GM20431 (cell line): ENCODE data around the gene LINC00237.

Source experiments
- in situ Hi-C: fragments of 300-500 bp; cut with MseI, MboI; formaldehyde crosslinking; loops from one replicate; pipeline ENCODE4 v1.15.0; 2020; ENCODE audit warnings: low sequenced_read_pairs; ENCODE audit not compliant: unreplicated experiment

The LINC00237 gene

GRCh38 chr20:21101932-21102575 is 4.1 kb downstream of the LINC00237 start:
- in situ Hi-C loops, result no loop called here

GRCh38 chr20:21101453-21101931 is 4.7 kb downstream of the LINC00237 start:
- in situ Hi-C loops, result no loop called here

DNA sequence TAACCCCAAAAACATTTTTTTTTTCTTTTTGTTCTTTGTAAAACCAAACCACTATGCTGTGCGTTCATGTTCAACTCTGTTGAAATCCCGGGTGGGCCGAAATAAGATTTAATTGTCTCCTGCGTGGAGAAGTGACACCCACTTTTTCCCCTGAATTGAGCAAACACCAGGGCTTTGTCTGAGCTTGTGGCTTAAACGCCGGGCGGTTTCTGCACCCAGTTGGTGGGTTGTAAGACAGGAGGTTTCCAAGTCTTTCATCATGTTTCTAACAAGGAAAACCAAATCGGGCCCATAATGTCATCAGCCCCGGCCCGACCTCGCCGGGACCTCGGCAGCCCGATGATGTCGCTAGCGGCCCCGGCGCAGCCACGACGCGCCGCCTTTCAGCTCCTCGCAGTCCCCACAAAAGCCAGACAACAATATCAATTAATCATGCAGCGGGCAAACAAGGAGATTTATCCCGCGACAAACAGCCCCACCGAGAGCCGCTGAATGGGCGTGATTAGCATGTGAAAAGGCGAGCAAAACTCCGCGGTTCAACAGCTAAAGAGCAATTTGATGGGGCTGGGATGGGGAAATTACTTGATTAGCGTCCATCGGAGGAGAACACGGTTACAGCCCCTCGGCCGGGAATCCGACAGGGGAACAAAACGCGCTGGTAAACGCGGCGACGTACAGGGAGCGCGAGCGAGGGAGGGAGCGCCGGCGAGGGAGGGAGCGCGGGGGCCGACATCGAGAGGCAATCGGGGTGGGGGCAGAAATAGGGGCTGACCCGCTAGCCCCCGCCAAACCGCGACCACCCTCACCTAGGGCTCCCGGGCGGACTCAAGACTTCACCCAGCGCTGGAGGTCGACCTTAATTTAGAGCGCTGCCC is 5.3 kb downstream of the LINC00237 start:
- in situ Hi-C loops, result no loop called here

DNA sequence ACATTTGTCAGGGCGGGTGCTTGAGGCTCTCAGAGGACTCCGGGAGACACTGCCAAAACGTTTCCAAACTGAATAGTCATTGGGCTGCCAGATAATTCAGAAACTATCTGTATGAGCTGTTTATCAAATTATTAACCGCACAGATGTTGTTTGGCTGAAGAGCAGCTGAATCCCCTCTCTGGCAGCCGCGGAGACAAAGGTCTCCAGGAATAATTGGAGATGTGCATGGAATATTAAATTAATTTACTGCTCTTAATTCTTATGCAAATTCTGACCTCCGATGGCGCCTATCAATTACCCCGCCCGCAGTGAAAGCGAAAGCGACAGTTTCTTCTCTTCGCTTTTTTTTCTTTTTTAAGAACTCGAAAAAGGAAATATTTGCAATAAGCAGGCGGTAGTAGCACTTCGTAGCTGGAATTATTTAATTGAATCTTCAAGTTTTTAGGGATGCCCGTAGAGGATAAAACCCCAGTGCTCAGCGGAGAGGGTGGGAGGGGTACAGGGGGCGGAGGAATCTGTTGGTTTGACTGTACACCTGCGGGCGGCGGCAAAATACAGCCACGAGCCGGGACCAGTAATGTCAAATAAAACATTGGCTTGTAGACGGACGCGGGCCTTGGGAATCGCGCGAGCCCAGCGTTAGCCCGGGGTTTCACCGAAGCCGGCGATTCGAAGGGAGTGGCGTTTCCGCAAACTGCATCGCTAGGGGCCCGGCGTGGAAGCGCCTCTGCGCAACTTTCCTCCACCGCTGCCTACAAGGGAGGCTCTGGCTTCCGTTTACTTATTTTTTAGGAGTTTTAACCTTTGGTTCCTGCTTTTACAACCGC is 6.2 kb downstream of the LINC00237 start:
- in situ Hi-C loops, result no loop called here

DNA sequence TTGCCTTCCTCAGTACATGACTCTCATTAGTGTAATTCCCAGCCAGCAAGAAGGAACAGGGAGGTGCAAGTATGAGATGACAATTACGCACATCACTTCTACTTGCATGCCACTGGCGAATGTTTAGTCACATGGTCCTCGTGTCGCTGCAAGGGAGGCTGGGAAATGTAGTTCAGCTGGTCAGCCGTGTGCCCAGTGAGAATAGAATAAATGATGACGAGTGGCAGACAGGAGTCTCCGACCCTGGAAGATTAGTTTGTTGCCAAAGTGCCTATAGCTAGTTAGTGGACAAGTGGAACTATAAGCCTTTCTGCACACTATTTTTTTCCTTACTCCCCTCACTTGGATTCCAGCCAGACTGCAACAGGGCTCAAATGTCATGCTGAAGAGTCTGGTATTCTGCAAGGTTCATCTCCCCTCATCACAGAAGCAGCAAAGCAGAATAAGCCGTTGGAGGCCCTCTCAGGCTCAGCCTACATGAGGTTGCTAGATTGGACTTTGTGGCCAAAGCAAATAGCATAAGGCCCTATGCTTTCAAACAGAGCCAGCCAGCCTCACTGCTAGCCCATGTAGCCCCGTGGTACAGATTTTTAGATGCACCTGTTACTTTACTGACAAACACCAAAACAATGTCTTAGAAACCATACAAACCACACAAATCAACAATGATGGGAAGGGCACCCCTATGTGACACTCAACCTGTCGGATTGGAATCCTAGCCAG is 9.7 kb downstream of the LINC00237 start:
- in situ Hi-C loops, result no loop called here

GRCh38 chr20:21092806-21093205 is 13.4 kb downstream of the LINC00237 start:
- in situ Hi-C loops, result no loop called here

GRCh38 chr20:21090721-21091120 is 15.4 kb downstream of the LINC00237 start:
- in situ Hi-C loops, result no loop called here

- in situ Hi-C loops, result no loop called here
Measured at GRCh38 chr20:21090111-21090618, 16.0 kb downstream of the LINC00237 start.

- in situ Hi-C loops, result no loop called here
Measured at GRCh38 chr20:21089391-21089790, 16.8 kb downstream of the LINC00237 start.

- in situ Hi-C loops, result no loop called here
Measured at GRCh38 chr20:21087862-21088540, 18.2 kb downstream of the LINC00237 start.

DNA sequence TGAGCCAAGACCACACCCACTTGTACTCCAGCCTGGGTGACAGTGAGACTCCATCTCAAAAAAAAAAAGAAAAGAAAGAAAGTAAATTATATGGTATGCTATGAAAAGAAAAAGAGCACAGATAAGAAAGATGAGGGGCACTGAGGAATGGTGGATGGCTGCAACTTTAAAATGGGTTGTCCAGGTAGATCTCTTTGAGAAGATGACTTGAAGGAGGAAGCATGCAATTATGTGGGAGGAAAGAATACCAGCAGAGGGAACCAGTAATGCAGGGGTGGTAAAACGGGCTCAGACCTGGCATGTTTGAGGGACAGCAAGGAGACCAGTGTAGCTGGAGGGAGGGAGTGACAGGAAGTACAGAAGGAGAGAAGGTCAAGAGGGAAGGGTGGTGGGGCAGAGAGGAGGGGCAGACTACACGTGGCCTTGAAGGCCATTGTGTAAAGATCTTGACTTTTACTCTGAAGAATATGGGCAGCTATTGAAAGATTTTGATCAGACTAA is 22.3 kb downstream of the LINC00237 start:
- in situ Hi-C loops, result no loop called here

DNA sequence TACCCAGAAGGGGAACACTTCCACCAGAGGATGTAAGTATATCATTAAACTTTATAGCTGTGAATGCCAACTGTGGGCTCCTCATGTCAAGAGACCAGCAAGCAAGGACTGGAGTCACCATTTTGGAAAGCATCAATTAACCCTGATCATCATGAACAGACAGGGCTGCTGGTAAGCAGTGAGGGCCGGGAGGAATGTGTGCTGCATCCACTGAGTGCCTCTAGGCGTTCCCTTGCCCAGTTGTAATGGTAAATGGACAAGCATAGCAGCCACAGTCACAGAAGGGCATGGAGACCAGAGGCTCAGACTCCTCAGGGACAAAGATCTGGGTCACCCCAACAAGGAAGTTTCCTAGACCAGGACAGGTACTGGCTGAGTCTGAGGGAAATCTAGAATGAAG is 23.6 kb downstream of the LINC00237 start:
- in situ Hi-C loops, result no loop called here

DNA sequence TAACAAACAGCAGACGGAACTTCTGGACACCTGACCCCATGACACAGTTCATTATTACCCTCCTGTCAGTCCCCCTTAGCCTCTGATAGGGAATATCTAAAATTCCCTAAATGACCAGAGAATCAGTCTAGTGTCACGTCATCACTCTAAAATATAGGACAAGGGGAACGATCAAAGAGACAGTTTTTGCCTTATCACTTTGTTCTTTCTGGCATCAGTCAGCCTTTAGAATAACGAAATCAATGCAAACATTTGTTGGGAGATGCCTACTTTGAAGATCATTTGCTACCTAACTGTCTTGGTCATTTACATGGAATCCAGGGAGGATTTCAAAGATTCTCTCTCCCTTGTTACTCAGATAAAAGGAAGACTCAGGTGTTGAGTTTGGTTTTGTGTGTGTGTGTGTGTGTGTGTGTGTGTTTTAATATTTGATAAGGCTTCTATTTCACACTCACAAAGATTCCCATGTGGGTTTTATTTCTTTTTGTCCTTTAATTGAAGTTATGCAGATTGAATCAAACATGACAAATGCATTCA is 28.3 kb downstream of the LINC00237 start:
- in situ Hi-C loops, result no loop called here

DNA sequence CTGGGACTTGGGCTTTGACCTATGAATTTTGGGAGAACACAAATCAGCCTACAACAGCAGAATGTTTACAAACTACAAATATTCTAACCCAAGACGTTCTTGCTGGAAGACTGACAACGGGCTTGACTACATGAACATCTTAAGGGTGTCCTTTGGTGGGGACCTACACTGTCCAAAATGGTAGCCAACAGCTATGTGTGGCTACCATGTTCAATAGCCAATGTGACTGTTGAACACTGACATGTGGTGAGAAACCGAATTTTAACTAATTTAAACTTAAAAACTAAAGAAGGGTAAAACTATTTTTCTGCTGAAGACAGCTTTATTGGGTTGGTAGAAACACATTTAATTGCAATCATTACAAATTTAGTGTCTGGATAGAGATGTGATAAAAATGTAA is 30.1 kb downstream of the LINC00237 start:
- in situ Hi-C loops, result no loop called here

DNA sequence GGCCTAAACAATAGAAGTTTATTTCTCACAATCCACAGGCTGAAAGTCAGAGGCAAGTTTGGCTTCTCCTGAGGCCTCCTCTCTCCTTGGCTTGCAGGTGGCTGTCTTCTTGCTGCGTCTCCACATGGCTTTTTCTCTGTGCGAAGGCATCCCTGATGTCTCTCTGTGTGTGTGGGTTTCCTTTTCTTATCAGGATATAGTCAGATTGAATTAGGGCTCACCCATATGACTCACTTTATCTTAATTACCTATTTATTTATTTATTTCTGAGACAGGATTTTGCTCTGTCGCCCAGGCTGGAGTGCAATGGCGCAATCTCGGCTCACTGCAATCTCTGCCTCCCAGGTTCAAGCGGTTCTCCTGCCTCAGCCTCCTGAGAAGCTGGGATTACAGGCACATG is 30.7 kb downstream of the LINC00237 start:
- in situ Hi-C loops, result no loop called here

GRCh38 chr20:21074605-21075336 is 31.4 kb downstream of the LINC00237 start:
- in situ Hi-C loops, result no loop called here

- in situ Hi-C loops, result no loop called here
Measured at GRCh38 chr20:21067255-21067654, 38.9 kb downstream of the LINC00237 start.

GRCh38 chr20:21064924-21065323 is 41.2 kb downstream of the LINC00237 start:
- in situ Hi-C loops, result no loop called here
